Femur (tissue), 1 donor: ENCODE results near the gene DMRT2.

Experiments
- DNase-seq: peaks from one replicate; pipeline ENCODE4 v3.0.0-alpha.2; 2017

Gene DMRT2

GRCh38 chr9:1050125-1050895, at the start of gene DMRT2:
Gene DMRT2, plus strand, starts transcription at chr9:1050357. Its CDS starts 1,257 bp downstream, at chr9:1051614.
- DNase-seq = peak; percentile 97

GRCh38 chr9:1001838-1002237, 48.3 kb upstream of the DMRT2 start:
- no peak for DNase-seq

GRCh38 chr9:1002678-1003077, 47.5 kb upstream of the DMRT2 start:
- no peak for DNase-seq

- DNase-seq = peak; percentile 56
These were observed 45.0 kb upstream of the DMRT2 start for GRCh38 chr9:1005043-1005667.

- no peak for DNase-seq
These were observed 42.8 kb upstream of the DMRT2 start for GRCh38 chr9:1007312-1007711.

GRCh38 chr9:1008216-1008615, 41.9 kb upstream of the DMRT2 start:
- DNase-seq = no peak

GRCh38 chr9:1009101-1009707, 41.0 kb upstream of the DMRT2 start:
- DNase-seq = peak; percentile 92

- DNase-seq = no peak
These were observed 37.1 kb upstream of the DMRT2 start for GRCh38 chr9:1013021-1013420.

- DNase-seq = no peak
These were observed 35.9 kb upstream of the DMRT2 start for GRCh38 chr9:1014225-1014624.

GRCh38 chr9:1014640-1015039, 35.5 kb upstream of the DMRT2 start:
- no peak for DNase-seq

- no peak for DNase-seq
These were observed 32.0 kb upstream of the DMRT2 start for GRCh38 chr9:1018121-1018520.

GRCh38 chr9:1024112-1024511, 26.0 kb upstream of the DMRT2 start:
- DNase-seq = no peak

GRCh38 chr9:1025131-1025530, 25.0 kb upstream of the DMRT2 start:
- no peak for DNase-seq

- no peak for DNase-seq
These were observed 23.9 kb upstream of the DMRT2 start for GRCh38 chr9:1026219-1026618.

GRCh38 chr9:1028501-1029190, 21.5 kb upstream of the DMRT2 start:
- DNase-seq = no peak

GRCh38 chr9:1031951-1032601, 18.1 kb upstream of the DMRT2 start:
- DNase-seq = no peak

- DNase-seq = no peak
These were observed 15.9 kb upstream of the DMRT2 start for GRCh38 chr9:1034271-1034670.

- no peak for DNase-seq
These were observed 10.6 kb upstream of the DMRT2 start for GRCh38 chr9:1039589-1039988.

- DNase-seq = peak; percentile 67
These were observed 7.7 kb upstream of the DMRT2 start for GRCh38 chr9:1042466-1042865.

- peak; percentile 41 for DNase-seq
These were observed 5.5 kb upstream of the DMRT2 start for GRCh38 chr9:1044643-1045042.

GRCh38 chr9:1046639-1047572, 3.3 kb upstream of the DMRT2 start:
- no peak for DNase-seq
